GM20000 (cell line): ENCODE measurements around the gene LRRC31.

Experiments used
- DNase-seq: peaks from one replicate; pipeline ENCODE4 v3.0.0; 2012; ENCODE audit warnings: low spot score
- CTCF ChIP-seq: IDR thresholded peaks from 2 replicates; pipeline ENCODE4 v1.5.1; 2012; ENCODE audit warnings: mild to moderate bottlenecking, control low read depth; ENCODE audit errors: extremely low read depth, missing control alignments

The LRRC31 gene

GRCh38 chr3:169879845-169880575 is 10.3 kb upstream of the LRRC31 start:
- TF ChIP-seq CTCF = no peak
- no peak for DNase-seq

GRCh38 chr3:169879013-169879557 is 9.3 kb upstream of the LRRC31 start:
- no peak for TF ChIP-seq CTCF
- no peak for DNase-seq

- TF ChIP-seq CTCF = no peak
- no peak for DNase-seq
Observed at GRCh38 chr3:169871129-169871886, 1.6 kb upstream of the LRRC31 start.

- TF ChIP-seq CTCF = no peak
Observed at GRCh38 chr3:169868369-169868768, 1.4 kb downstream of the LRRC31 start.

GRCh38 chr3:169867584-169868210 is 2.0 kb downstream of the LRRC31 start:
- DNase-seq = no peak
- no peak for TF ChIP-seq CTCF

More at GRCh38 chr3:169868369-169868768, 1.4 kb downstream of the LRRC31 start:
- no peak for DNase-seq

GRCh38 chr3:169865176-169865767 is 4.5 kb downstream of the LRRC31 start:
- no peak for TF ChIP-seq CTCF
- DNase-seq = no peak
